Lung microvascular endothelial cell (primary cell): ENCODE results near the gene OR52H1. TPM values are rescaled to one million over a fixed set of nuclear protein-coding genes. Genes with fewer than 3 reads are reported as not detected.
"Not testable (repeated sequence)": the region's sequence is repeated elsewhere in the genome, so short reads cannot be mapped to it uniquely, and the experiment has no call there.

Experiments used
- DNase-seq, 2 donors: peaks; one replicate each; pipeline versions ENCODE4 v3.0.0 to v3.0.0-alpha.2; 2010; ENCODE audit warnings: low read depth in 2 of 2
- total RNA-seq: library from RNA; depleted of rRNA; stranded (reverse); fragments of >200 nt; gene quantifications from 2 replicates; pipeline ENCODE4 v1.2.1, GENCODE V29; 2014

Gene OR52H1
- total RNA-seq: under 0.01 TPM in 1 of 2 replicates, not detected in the other

- no peak for DNase-seq
These were observed at the start of gene OR52H1 for GRCh38 chr11:5548440-5548839. OR52H1 (minus strand) TSS chr11:5548540; CDS start chr11:5545505, 3,035 bp downstream.

GRCh38 chr11:5597953-5598352 is 49.6 kb upstream of the OR52H1 start:
- no peak for DNase-seq

- peak; percentile 15 to 39 for DNase-seq
These were observed 48.4 kb upstream of the OR52H1 start, which contains the start of gene TRIM6 for GRCh38 chr11:5596607-5597201. TRIM6 (plus strand) TSS chr11:5596637; CDS start chr11:5596898, 261 bp downstream.

GRCh38 chr11:5593146-5593545 is 44.8 kb upstream of the OR52H1 start:
- no peak for DNase-seq

GRCh38 chr11:5592615-5593014 is 44.3 kb upstream of the OR52H1 start:
- no peak for DNase-seq

GRCh38 chr11:5591613-5592012 is 43.3 kb upstream of the OR52H1 start:
- DNase-seq: no peak

- DNase-seq: not testable (repeated sequence)
These were observed 41.6 kb upstream of the OR52H1 start for GRCh38 chr11:5589906-5590305.

GRCh38 chr11:5584458-5584857 is 36.1 kb upstream of the OR52H1 start:
- DNase-seq: not testable (repeated sequence)

- no peak for DNase-seq
These were observed 32.7 kb upstream of the OR52H1 start for GRCh38 chr11:5581014-5581413.

GRCh38 chr11:5580577-5580976 is 32.2 kb upstream of the OR52H1 start, which contains the start of gene OR52B6:
OR52B6 (plus strand) TSS chr11:5580877; CDS start chr11:5580877, 0 bp downstream.
- no peak for DNase-seq

GRCh38 chr11:5577101-5577500 is 28.8 kb upstream of the OR52H1 start:
- DNase-seq: no peak

GRCh38 chr11:5575152-5575551 is 26.8 kb upstream of the OR52H1 start:
- no peak for DNase-seq

GRCh38 chr11:5574654-5575053 is 26.3 kb upstream of the OR52H1 start:
- no peak for DNase-seq

- DNase-seq: no peak
These were observed 16.1 kb upstream of the OR52H1 start for GRCh38 chr11:5564259-5565019.

GRCh38 chr11:5557751-5558150 is 9.4 kb upstream of the OR52H1 start:
- DNase-seq: no peak

GRCh38 chr11:5556596-5557188 is 8.4 kb upstream of the OR52H1 start:
- DNase-seq: no peak

- no peak for DNase-seq
These were observed 5.0 kb upstream of the OR52H1 start for GRCh38 chr11:5553343-5553742.

GRCh38 chr11:5550440-5551095 is 2.2 kb upstream of the OR52H1 start:
- DNase-seq: peak in 1 of 2 donors; percentile 59

- DNase-seq: no peak
These were observed 358 bp downstream of the OR52H1 start for GRCh38 chr11:5547982-5548381.

- no peak for DNase-seq
These were observed 1.9 kb downstream of the OR52H1 start for GRCh38 chr11:5546457-5546856.

GRCh38 chr11:5541427-5541826 is 6.9 kb downstream of the OR52H1 start:
- DNase-seq: no peak

- DNase-seq: no peak
These were observed 11.9 kb downstream of the OR52H1 start for GRCh38 chr11:5536482-5536881.
